ENCODE results near the gene GLTP. TPM values are rescaled to one million over a fixed set of nuclear protein-coding genes. Genes with fewer than 3 reads are reported as not detected.
"Not testable (repeated sequence)": the region's sequence is repeated elsewhere in the genome, so short reads cannot be mapped to it uniquely, and the experiment has no call there.

The GLTP gene
- total RNA-seq, 1 donor from 2014 or later: 28.2 TPM

- H3K4me1 Mint-ChIP-seq: peaks cover 32% of the 10 kb centered on the region
- no peak overlapping the region for H3K27ac Mint-ChIP-seq
- no peaks in the 10 kb centered on the region for H3K9me3 Mint-ChIP-seq
- intact Hi-C loops (cut with micrococcal nuclease): no loop called here
- DNase-seq: no peak
- H3K4me3 Mint-ChIP-seq: peak overlapping the region; percentile 92
- H3K27me3 Mint-ChIP-seq: peaks cover 14% of the 10 kb centered on the region
- peaks cover 2% of the 10 kb centered on the region for H3K36me3 Mint-ChIP-seq (ENCODE audit: low read depth)
Measured at GRCh38 chr12:109878749-109879148, 1.6 kb downstream of the GLTP start.

- Mint-ChIP-seq H3K4me3 (peak overlapping the region; percentile 92), H3K9me3 (no peaks in the 10 kb centered on the region), H3K27me3 (peaks cover 9% of the 10 kb centered on the region), H3K4me1 (peaks cover 32% of the 10 kb centered on the region), H3K27ac (no peak overlapping the region), H3K36me3 (ENCODE audit: low read depth) (peaks cover 2% of the 10 kb centered on the region)
- intact Hi-C loops (cut with micrococcal nuclease): no loop called here
- DNase-seq: no peak
Measured at GRCh38 chr12:109878247-109878625, 2.1 kb downstream of the GLTP start.

- no peaks in the 10 kb centered on the region for H3K9me3 Mint-ChIP-seq
- no peak for DNase-seq
- H3K4me1 Mint-ChIP-seq: peaks cover 32% of the 10 kb centered on the region
- H3K27ac Mint-ChIP-seq: no peak overlapping the region
- H3K4me3 Mint-ChIP-seq: no peak overlapping the region
- peaks cover 7% of the 10 kb centered on the region for H3K27me3 Mint-ChIP-seq
- intact Hi-C loops (cut with micrococcal nuclease): no loop called here
- peaks cover 3% of the 10 kb centered on the region for H3K36me3 Mint-ChIP-seq (ENCODE audit: low read depth)
Measured at GRCh38 chr12:109877504-109878246, 2.7 kb downstream of the GLTP start.

GRCh38 chr12:109876406-109876805, 3.9 kb downstream of the GLTP start:
- Mint-ChIP-seq H3K9me3 (no peaks in the 10 kb centered on the region), H3K4me1 (peaks cover 31% of the 10 kb centered on the region), H3K4me3 (no peak overlapping the region), H3K36me3 (ENCODE audit: low read depth) (peaks cover 6% of the 10 kb centered on the region), H3K27me3 (no peaks in the 10 kb centered on the region), H3K27ac (no peak overlapping the region)
- intact Hi-C loops (cut with micrococcal nuclease): no loop called here
- DNase-seq: no peak

- Mint-ChIP-seq H3K9me3 (no peaks in the 10 kb centered on the region), H3K4me1 (peaks cover 28% of the 10 kb centered on the region), H3K36me3 (ENCODE audit: low read depth) (peaks cover 6% of the 10 kb centered on the region), H3K27ac (no peak overlapping the region), H3K27me3 (no peaks in the 10 kb centered on the region), H3K4me3 (no peak overlapping the region)
- intact Hi-C loops (cut with micrococcal nuclease): no loop called here
- DNase-seq: no peak
Measured at GRCh38 chr12:109875572-109876131, 4.7 kb downstream of the GLTP start.

GRCh38 chr12:109873653-109874052, 6.7 kb downstream of the GLTP start:
- peaks cover 18% of the 10 kb centered on the region for H3K4me1 Mint-ChIP-seq
- DNase-seq: no peak
- no peak overlapping the region for H3K4me3 Mint-ChIP-seq
- H3K36me3 Mint-ChIP-seq (ENCODE audit: low read depth): peaks cover 7% of the 10 kb centered on the region
- H3K27me3 Mint-ChIP-seq: no peaks in the 10 kb centered on the region
- no peak overlapping the region for H3K27ac Mint-ChIP-seq
- intact Hi-C loops (cut with micrococcal nuclease): no loop called here
- H3K9me3 Mint-ChIP-seq: no peaks in the 10 kb centered on the region

GRCh38 chr12:109871668-109872314, 8.6 kb downstream of the GLTP start:
- intact Hi-C loops (cut with micrococcal nuclease): no loop called here
- Mint-ChIP-seq H3K4me1 (peaks cover 16% of the 10 kb centered on the region), H3K4me3 (no peak overlapping the region), H3K27ac (no peak overlapping the region), H3K27me3 (no peaks in the 10 kb centered on the region), H3K36me3 (ENCODE audit: low read depth) (peaks cover 7% of the 10 kb centered on the region), H3K9me3 (no peaks in the 10 kb centered on the region)
- DNase-seq: no peak

GRCh38 chr12:109870648-109871047, 9.7 kb downstream of the GLTP start:
- no peaks in the 10 kb centered on the region for H3K9me3 Mint-ChIP-seq
- H3K27ac Mint-ChIP-seq: peak overlapping the region; percentile 62
- no peaks in the 10 kb centered on the region for H3K27me3 Mint-ChIP-seq
- H3K36me3 Mint-ChIP-seq (ENCODE audit: low read depth): peaks cover 5% of the 10 kb centered on the region
- H3K4me1 Mint-ChIP-seq: peaks cover 13% of the 10 kb centered on the region
- intact Hi-C loops (cut with micrococcal nuclease): no loop called here
- H3K4me3 Mint-ChIP-seq: no peak overlapping the region
- DNase-seq: no peak

GRCh38 chr12:109868182-109869051, 11.9 kb downstream of the GLTP start:
- Mint-ChIP-seq H3K27me3 (no peaks in the 10 kb centered on the region), H3K4me3 (no peak overlapping the region), H3K9me3 (no peaks in the 10 kb centered on the region), H3K4me1 (peaks cover 22% of the 10 kb centered on the region), H3K27ac (no peak overlapping the region), H3K36me3 (ENCODE audit: low read depth) (peaks cover 5% of the 10 kb centered on the region)
- intact Hi-C loops (cut with micrococcal nuclease): no loop called here
- DNase-seq: no peak

- DNase-seq: no peak
- intact Hi-C loops (cut with micrococcal nuclease): no loop called here
- H3K27me3 Mint-ChIP-seq: no peaks in the 10 kb centered on the region
- no peak overlapping the region for H3K27ac Mint-ChIP-seq
- no peak overlapping the region for H3K4me3 Mint-ChIP-seq
- no peaks in the 10 kb centered on the region for H3K36me3 Mint-ChIP-seq (ENCODE audit: low read depth)
- H3K9me3 Mint-ChIP-seq: no peaks in the 10 kb centered on the region
- peaks cover 15% of the 10 kb centered on the region for H3K4me1 Mint-ChIP-seq
Measured at GRCh38 chr12:109864916-109865315, 15.4 kb downstream of the GLTP start.

GRCh38 chr12:109863847-109864712, 16.3 kb downstream of the GLTP start:
- Mint-ChIP-seq H3K9me3 (no peaks in the 10 kb centered on the region), H3K36me3 (ENCODE audit: low read depth) (no peaks in the 10 kb centered on the region), H3K27me3 (no peaks in the 10 kb centered on the region), H3K4me1 (peaks cover 15% of the 10 kb centered on the region), H3K4me3 (no peak overlapping the region), H3K27ac (peak overlapping the region; percentile 29)
- DNase-seq: peak; percentile 64
- intact Hi-C loops (cut with micrococcal nuclease): no loop called here

- H3K27me3 Mint-ChIP-seq; H3K9me3 Mint-ChIP-seq; H3K4me3 Mint-ChIP-seq; H3K36me3 Mint-ChIP-seq (ENCODE audit: low read depth); intact Hi-C loops (cut with micrococcal nuclease); H3K27ac Mint-ChIP-seq; DNase-seq: not testable (repeated sequence)
- H3K4me1 Mint-ChIP-seq: peaks cover 14% of the 10 kb centered on the region
Measured at GRCh38 chr12:109862491-109862890, 17.9 kb downstream of the GLTP start.

- H3K4me1 Mint-ChIP-seq: peaks cover 14% of the 10 kb centered on the region
- intact Hi-C loops (cut with micrococcal nuclease): no loop called here
- H3K36me3 Mint-ChIP-seq (ENCODE audit: low read depth): peaks cover 4% of the 10 kb centered on the region
- no peak overlapping the region for H3K27ac Mint-ChIP-seq
- DNase-seq: no peak
- no peaks in the 10 kb centered on the region for H3K9me3 Mint-ChIP-seq
- no peaks in the 10 kb centered on the region for H3K27me3 Mint-ChIP-seq
- no peak overlapping the region for H3K4me3 Mint-ChIP-seq
Measured at GRCh38 chr12:109861689-109862314, 18.5 kb downstream of the GLTP start.
